ENCODE data around the gene FTO. TPM values are rescaled to one million over a fixed set of nuclear protein-coding genes. Genes with fewer than 3 reads are reported as not detected.

Gene FTO
- polyA plus RNA-seq, 2 of the 4 experiments (the other 2 are of a cell fraction), result 48.7 to 101 TPM

DNA sequence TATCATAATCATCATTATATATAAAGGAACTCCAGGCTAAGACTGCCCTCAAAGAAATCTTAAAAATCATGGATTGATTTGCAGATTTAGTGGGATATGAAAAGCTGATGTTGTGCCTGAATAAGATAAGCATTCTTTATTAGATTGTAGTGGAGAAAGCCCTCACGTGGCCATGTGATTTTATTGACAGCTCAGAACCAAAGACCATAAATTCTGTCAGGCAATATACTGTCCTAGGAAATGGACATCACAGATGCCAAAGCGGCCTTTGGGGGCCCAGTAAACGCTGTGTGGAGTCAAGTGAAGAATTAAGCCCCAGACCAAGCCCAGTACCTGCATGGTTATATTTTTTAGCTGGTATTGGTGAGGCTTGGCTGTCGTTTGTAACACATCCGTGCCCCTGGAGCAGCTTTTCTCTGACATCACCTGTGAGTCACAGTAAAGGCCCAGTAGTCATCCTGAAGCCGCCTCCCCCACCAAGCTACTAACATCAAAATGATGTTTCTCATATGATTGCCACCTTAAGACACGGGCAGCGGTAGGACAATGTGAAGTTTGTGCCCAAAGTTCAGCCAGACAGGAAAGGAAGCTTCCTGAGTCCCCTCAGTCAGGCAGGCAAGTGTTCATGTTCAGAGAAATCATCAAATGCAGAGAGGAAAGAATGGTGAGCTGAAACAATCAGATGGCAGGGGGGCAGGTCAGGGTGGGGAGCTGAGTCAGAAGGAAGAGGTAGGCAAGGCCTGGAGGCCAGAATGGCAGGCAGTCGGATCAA lies 373.3 kb downstream of the FTO start (continued):
- TF ChIP-seq, protein P1, sequence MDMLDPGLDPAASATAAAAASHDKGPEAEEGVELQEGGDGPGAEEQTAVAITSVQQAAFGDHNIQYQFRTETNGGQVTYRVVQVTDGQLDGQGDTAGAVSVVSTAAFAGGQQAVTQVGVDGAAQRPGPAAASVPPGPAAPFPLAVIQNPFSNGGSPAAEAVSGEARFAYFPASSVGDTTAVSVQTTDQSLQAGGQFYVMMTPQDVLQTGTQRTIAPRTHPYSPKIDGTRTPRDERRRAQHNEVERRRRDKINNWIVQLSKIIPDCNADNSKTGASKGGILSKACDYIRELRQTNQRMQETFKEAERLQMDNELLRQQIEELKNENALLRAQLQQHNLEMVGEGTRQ (IDR thresholded peaks at IDR 0.05), result peak; percentile 42

DNA sequence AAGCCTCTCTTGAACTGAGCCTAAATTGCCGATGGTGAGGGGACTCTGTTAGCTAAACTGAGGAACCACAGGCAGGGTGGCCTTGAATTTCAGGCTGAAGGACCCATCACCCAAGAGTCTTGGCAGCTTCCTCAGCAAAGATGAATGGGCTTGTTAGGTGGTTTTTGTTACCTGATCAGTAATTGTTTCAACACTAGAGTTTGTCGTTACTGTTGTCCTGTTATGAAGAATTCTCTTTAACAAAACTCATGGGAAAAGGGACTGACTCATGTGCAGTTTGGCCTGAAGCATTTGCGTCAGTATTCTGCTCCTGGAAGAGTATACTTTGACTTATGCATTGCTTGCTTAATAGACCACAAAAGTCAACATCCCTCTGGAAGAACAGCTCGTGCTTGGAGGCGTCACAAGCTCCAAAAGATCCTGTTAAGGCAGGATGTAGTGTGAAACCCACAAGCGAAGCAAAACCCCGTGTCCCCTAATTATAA lies 376.6 kb downstream of the FTO start:
- CTCF ChIA-PET, result interaction anchor here (0.8 to 1.7 kb wide), 6 partner anchors 19 to 531 kb away, joined by 3 to 4 read pairs (median 3); no protein-coding TSS in a partner anchor
- DNase-seq (ENCODE audit: low read depth in 1 of 2, low spot score in 1 of 2) (peak; percentile 31 to 93), FAIRE-seq (peak; percentile 80), ATAC-seq (peak; percentile 94)
- H3K4me1 ChIP-seq, result peaks cover 61% of the 10 kb centered on the region
- WGBS (ENCODE audit: missing lambda C conversion rate), result 17% methylated on average over 7 of the region's 7 CpGs
- H3K9me3 ChIP-seq, result no peaks in the 10 kb centered on the region
- H3K4me3 ChIP-seq, result no peak overlapping the region; the same call in 2 of the 3 replicates
- H3K4me2 ChIP-seq, result peak overlapping the region; percentile 80
- peak overlapping the region; percentile 86 to 92 for H3K27ac ChIP-seq
- POLR2A ChIA-PET, result interaction anchor here (0.9 kb wide), 1 partner anchor 100 kb away, joined by 3 read pairs; no protein-coding TSS in a partner anchor
- TF ChIP-seq CBX2 (IDR thresholded peaks at IDR 0.05; ENCODE audit: borderline replicate concordance, low read depth) (no peak), BHLHE40 (IDR thresholded peaks at IDR 0.05; ENCODE audit: low read depth, low read length) (no peak), MAZ (IDR thresholded peaks at IDR 0.05; ENCODE audit: borderline replicate concordance, low read depth, low read length) (no peak), ZSCAN20 (CRISPR knock-in tag; IDR thresholded peaks at IDR 0.05) (0 out of 2 replicates have a peak, but pooled peaks have one; percentile 58), JUN (IDR thresholded peaks at IDR 0.05) (peak; percentile 77 to 90; a peak in 4 of 5 replicates), ZC3H11A (IDR thresholded peaks at IDR 0.05) (no peak), SREBF2 (IDR thresholded peaks at IDR 0.05) (no peak), FOXS1 (CRISPR knock-in tag; IDR thresholded peaks at IDR 0.05) (no peak), PHF8 (IDR thresholded peaks at IDR 0.05; ENCODE audit: borderline replicate concordance, low read depth) (no peak), FOSL2 (IDR thresholded peaks at IDR 0.05) (peak; percentile 79), FOSL2 (CRISPR knock-in tag; IDR thresholded peaks at IDR 0.05) (peak; percentile 90), POLR2AphosphoS2 (conservative IDR thresholded peaks at IDR 0.05; ENCODE audit: low read length) (no peak), HOXA7 (CRISPR knock-in tag; IDR thresholded peaks at IDR 0.05) (no peak), NPAS2 (CRISPR knock-in tag; IDR thresholded peaks at IDR 0.05; ENCODE audit: borderline replicate concordance) (no peak), HDAC2 (IDR thresholded peaks at IDR 0.05) (no peak), KDM1A (IDR thresholded peaks at IDR 0.05; ENCODE audit: low read depth) (no peak), FOSB (CRISPR knock-in tag; IDR thresholded peaks at IDR 0.05) (no peak), CHD2 (IDR thresholded peaks at IDR 0.05; ENCODE audit: low read length, partially characterized antibody) (no peak), GATA3 (IDR thresholded peaks at IDR 0.05; ENCODE audit: borderline replicate concordance) (peak; percentile 75), EHMT2 (IDR thresholded peaks at IDR 0.05; ENCODE audit: low read depth) (no peak), HEYL (CRISPR knock-in tag; IDR thresholded peaks at IDR 0.05) (no peak)
- TF ChIP-seq, protein P2, sequence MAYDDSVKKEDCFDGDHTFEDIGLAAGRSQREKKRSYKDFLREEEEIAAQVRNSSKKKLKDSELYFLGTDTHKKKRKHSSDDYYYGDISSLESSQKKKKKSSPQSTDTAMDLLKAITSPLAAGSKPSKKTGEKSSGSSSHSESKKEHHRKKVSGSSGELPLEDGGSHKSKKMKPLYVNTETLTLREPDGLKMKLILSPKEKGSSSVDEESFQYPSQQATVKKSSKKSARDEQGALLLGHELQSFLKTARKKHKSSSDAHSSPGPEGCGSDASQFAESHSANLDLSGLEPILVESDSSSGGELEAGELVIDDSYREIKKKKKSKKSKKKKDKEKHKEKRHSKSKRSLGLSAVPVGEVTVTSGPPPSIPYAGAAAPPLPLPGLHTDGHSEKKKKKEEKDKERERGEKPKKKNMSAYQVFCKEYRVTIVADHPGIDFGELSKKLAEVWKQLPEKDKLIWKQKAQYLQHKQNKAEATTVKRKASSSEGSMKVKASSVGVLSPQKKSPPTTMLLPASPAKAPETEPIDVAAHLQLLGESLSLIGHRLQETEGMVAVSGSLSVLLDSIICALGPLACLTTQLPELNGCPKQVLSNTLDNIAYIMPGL (CRISPR knock-in tag; IDR thresholded peaks at IDR 0.05; ENCODE audit: borderline replicate concordance), result no peak
- TF ChIP-seq, protein P3, sequence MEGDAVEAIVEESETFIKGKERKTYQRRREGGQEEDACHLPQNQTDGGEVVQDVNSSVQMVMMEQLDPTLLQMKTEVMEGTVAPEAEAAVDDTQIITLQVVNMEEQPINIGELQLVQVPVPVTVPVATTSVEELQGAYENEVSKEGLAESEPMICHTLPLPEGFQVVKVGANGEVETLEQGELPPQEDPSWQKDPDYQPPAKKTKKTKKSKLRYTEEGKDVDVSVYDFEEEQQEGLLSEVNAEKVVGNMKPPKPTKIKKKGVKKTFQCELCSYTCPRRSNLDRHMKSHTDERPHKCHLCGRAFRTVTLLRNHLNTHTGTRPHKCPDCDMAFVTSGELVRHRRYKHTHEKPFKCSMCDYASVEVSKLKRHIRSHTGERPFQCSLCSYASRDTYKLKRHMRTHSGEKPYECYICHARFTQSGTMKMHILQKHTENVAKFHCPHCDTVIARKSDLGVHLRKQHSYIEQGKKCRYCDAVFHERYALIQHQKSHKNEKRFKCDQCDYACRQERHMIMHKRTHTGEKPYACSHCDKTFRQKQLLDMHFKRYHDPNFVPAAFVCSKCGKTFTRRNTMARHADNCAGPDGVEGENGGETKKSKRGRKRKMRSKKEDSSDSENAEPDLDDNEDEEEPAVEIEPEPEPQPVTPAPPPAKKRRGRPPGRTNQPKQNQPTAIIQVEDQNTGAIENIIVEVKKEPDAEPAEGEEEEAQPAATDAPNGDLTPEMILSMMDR (IDR thresholded peaks at IDR 0.05), result no peak
- TF ChIP-seq, protein P4, sequence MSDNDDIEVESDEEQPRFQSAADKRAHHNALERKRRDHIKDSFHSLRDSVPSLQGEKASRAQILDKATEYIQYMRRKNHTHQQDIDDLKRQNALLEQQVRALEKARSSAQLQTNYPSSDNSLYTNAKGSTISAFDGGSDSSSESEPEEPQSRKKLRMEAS (IDR thresholded peaks at IDR 0.05), result peak; percentile 75; the same call in 1 of the 2 replicates
- TF ChIP-seq, protein P5, sequence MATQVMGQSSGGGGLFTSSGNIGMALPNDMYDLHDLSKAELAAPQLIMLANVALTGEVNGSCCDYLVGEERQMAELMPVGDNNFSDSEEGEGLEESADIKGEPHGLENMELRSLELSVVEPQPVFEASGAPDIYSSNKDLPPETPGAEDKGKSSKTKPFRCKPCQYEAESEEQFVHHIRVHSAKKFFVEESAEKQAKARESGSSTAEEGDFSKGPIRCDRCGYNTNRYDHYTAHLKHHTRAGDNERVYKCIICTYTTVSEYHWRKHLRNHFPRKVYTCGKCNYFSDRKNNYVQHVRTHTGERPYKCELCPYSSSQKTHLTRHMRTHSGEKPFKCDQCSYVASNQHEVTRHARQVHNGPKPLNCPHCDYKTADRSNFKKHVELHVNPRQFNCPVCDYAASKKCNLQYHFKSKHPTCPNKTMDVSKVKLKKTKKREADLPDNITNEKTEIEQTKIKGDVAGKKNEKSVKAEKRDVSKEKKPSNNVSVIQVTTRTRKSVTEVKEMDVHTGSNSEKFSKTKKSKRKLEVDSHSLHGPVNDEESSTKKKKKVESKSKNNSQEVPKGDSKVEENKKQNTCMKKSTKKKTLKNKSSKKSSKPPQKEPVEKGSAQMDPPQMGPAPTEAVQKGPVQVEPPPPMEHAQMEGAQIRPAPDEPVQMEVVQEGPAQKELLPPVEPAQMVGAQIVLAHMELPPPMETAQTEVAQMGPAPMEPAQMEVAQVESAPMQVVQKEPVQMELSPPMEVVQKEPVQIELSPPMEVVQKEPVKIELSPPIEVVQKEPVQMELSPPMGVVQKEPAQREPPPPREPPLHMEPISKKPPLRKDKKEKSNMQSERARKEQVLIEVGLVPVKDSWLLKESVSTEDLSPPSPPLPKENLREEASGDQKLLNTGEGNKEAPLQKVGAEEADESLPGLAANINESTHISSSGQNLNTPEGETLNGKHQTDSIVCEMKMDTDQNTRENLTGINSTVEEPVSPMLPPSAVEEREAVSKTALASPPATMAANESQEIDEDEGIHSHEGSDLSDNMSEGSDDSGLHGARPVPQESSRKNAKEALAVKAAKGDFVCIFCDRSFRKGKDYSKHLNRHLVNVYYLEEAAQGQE (IDR thresholded peaks at IDR 0.05), result no peak
- TF ChIP-seq, protein P6, sequence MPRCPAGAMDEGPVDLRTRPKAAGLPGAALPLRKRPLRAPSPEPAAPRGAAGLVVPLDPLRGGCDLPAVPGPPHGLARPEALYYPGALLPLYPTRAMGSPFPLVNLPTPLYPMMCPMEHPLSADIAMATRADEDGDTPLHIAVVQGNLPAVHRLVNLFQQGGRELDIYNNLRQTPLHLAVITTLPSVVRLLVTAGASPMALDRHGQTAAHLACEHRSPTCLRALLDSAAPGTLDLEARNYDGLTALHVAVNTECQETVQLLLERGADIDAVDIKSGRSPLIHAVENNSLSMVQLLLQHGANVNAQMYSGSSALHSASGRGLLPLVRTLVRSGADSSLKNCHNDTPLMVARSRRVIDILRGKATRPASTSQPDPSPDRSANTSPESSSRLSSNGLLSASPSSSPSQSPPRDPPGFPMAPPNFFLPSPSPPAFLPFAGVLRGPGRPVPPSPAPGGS (IDR thresholded peaks at IDR 0.05), result 0 out of 3 replicates have a peak, but pooled peaks have one; percentile 52

Measured in A549 (cell line).